ENCODE measurements around the gene SNRNP200.

- TF ChIP-seq POLR2A (IDR thresholded peaks at IDR 0.05) = no peak
- no peak for TF ChIP-seq POLR2AphosphoS5 (IDR thresholded peaks at IDR 0.05)
Measured at GRCh38 chr2:96317584-96317997, 12.2 kb upstream of the SNRNP200 start.

Data from transverse colon (tissue), 3 donors.